ENCODE measurements around the gene PMEPA1.

DNA sequence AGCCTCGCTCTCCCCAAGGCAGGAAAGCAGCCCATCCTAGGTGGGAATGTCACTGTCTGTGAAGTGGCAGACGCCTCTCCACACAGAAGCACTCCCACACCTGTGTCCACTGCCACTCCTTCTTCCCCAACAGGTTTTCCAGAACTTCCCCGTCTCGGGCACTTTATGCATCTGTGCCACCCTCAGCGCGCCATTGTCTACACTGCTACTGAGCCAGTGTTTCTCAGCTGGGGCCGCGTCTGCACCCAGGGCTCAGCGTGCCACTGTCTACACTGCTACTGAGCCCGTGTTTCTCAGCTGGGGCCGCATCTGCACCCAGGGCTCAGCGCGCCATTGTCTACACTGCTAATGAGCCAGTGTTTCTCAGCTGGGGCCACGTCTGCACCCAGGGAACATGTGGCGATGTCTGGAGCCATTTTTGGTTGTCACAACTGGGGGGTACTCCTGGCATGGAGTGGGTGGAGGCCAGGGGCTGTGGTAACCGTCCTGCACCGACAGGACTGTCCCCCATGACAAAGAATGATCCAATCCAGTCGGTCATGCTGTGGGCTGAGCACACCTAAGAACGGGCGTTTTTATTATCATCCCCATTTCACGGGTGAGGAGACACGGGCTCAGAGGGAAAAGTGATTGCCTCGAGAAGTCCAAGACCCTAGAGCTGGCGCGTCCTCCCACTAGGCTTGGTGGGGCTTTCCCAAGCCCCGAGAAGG, 47.9 kb downstream of the PMEPA1 start:
- TF ChIP-seq POLR2A (IDR thresholded peaks at IDR 0.05; ENCODE audit: low read depth, low read length) (no peak), POLR2AphosphoS5 (IDR thresholded peaks at IDR 0.05; ENCODE audit: low read depth, low read length) (no peak)
